GM12873 (cell line): ENCODE results near the gene ACTR10.

Source experiments
- TF ChIP-seq, protein P1 (sequence below): IDR thresholded peaks from 2 replicates; pipeline ENCODE4 v1.5.1; 2012; ENCODE audit warnings: low read depth, mild to moderate bottlenecking, moderate library complexity, low read length, control low read depth; ENCODE audit not compliant: insufficient read depth; ENCODE audit errors: missing control alignments

ACTR10 gene

GRCh38 chr14:58249611-58250010 lies 49.7 kb downstream of the ACTR10 start:
- TF ChIP-seq, protein P1, sequence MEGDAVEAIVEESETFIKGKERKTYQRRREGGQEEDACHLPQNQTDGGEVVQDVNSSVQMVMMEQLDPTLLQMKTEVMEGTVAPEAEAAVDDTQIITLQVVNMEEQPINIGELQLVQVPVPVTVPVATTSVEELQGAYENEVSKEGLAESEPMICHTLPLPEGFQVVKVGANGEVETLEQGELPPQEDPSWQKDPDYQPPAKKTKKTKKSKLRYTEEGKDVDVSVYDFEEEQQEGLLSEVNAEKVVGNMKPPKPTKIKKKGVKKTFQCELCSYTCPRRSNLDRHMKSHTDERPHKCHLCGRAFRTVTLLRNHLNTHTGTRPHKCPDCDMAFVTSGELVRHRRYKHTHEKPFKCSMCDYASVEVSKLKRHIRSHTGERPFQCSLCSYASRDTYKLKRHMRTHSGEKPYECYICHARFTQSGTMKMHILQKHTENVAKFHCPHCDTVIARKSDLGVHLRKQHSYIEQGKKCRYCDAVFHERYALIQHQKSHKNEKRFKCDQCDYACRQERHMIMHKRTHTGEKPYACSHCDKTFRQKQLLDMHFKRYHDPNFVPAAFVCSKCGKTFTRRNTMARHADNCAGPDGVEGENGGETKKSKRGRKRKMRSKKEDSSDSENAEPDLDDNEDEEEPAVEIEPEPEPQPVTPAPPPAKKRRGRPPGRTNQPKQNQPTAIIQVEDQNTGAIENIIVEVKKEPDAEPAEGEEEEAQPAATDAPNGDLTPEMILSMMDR: no peak

- TF ChIP-seq, protein P1: no peak
Measured at GRCh38 chr14:58258156-58258555, 58.2 kb downstream of the ACTR10 start.

DNA sequence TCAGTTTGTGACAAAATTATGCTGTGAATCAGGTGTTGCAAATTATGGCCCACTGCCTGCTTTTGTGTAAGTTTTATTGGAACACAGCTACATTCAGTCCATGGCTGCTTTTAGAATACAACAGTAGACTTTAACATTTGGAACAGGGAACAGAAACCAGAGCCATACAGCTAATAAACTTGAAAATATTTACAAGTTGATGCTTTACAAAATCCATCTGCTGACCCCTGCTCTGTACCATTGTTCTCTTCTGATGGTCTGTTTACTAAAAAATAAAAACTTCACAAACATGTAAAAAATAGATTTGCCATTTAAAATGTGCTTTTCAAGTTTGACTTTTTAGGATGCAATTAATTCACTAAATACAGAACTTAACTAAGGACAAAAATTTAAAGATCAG lies 65.5 kb downstream of the ACTR10 start:
- TF ChIP-seq, protein P1: no peak

GRCh38 chr14:58270628-58271027 lies 70.7 kb downstream of the ACTR10 start:
- TF ChIP-seq, protein P1: no peak

- TF ChIP-seq, protein P1: peak; percentile 25
Measured at GRCh38 chr14:58272588-58273372, 72.8 kb downstream of the ACTR10 start.

DNA sequence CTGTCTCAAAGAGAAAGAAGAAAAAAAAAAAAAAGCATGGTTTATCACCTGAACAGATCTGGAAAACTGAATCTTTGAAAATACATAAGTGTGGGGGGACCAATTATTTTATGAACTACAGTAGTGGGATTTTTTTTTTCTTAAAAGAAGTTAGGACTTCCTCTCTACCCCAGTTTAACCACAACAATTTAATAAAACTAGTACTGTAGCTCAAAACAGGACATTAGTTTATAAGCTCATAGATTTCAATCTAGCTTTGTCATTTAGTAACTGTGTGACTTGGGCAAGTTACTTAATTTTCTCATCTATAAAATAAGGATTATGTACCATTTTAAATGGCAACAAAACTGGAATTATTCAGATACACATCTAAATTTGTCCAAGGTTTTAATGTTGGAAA lies 74.9 kb downstream of the ACTR10 start:
- TF ChIP-seq, protein P1: no peak

GRCh38 chr14:58275527-58276190 lies 75.7 kb downstream of the ACTR10 start:
- TF ChIP-seq, protein P1: no peak
